NK-92 treated with Interleukin-12 subunit alpha and Interleukin-12 subunit beta, amount 100 ng/mL, for 24 hours (cell line): Measurements from ENCODE around the gene SLC5A10.

Experiments used
- DNase-seq: peaks from one replicate; lab custom pipeline; 2025; lab: John Stamatoyannopoulos, UW

Gene SLC5A10

GRCh38 chr17:18964550-18964949, 12.6 kb downstream of the SLC5A10 start:
- DNase-seq = no peak

DNA sequence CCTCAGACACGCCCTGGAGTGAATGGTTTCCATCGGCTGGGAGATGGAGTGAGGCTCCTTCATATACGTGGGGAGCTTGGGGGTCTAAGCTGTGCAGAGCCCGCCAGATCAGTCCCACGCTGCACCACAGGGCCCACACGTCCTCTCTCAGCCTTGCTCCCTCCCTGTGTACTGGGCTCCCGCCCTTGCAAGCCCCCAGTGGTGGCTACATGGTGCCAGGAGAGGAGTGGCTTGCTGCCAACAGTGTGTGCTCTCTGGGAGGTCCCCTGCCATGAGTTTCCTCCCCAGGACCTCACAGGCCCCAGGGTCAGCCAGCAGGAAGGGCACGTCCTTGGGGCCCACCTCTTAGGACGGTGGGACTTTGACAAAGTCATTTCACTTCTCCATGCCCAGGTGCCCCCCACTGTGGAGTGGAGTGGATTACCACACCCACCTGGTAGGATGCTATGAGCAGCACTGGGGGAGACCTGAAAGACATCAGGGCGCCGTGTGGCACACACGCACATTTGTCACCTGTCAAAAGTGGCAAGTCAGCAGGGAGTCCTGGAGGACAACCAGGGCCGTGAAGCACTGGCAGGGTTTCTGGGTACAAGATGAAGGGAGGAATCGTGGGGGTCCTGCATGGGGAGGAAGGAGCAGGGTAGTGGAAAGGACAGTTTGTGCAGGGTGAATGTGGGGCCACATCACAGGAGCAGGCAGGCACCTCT, 13.7 kb downstream of the SLC5A10 start:
- no peak for DNase-seq

- no peak for DNase-seq
Observed at GRCh38 chr17:18966831-18967624, 15.1 kb downstream of the SLC5A10 start.

DNA sequence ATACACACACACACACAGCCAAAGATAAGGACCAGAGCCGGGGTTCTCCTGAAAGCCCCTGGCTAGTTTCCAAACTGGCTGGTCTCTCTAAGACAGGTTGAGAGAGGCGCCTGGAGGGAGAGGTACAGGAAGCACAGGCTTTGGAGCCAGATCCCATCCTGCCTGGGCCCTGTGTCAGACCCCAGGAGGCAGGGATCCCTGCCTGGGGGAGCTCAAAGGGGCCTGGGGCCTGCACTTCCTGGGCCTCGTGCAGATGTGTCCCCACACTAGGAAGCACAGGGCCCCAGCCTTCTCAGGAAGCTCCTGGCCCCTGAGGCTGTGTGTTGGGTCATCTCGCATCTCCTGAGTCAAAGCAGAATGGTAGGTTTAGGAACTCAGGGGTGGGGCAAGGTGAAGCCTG, 16.0 kb downstream of the SLC5A10 start:
- DNase-seq = no peak

DNA sequence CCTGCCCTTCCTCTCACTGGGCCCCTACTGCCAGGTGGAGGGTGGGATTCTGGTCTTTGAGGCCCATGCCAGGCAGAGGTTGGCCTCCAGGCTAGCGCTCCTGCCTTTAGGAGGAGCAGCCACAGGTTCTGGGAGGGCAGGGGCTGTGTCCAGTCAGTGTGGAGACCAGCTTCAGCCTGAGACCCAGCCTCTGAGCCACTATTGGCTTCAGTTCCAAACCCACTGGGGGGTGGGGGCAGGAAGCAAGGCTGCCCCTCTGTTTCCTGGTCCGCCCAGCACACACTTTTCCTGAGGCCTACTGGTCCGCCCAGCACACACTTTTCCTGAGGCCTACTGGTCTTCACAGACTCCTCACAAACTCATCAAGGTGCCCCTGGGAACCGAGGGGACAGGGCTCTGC, 16.4 kb downstream of the SLC5A10 start:
- no peak for DNase-seq

DNA sequence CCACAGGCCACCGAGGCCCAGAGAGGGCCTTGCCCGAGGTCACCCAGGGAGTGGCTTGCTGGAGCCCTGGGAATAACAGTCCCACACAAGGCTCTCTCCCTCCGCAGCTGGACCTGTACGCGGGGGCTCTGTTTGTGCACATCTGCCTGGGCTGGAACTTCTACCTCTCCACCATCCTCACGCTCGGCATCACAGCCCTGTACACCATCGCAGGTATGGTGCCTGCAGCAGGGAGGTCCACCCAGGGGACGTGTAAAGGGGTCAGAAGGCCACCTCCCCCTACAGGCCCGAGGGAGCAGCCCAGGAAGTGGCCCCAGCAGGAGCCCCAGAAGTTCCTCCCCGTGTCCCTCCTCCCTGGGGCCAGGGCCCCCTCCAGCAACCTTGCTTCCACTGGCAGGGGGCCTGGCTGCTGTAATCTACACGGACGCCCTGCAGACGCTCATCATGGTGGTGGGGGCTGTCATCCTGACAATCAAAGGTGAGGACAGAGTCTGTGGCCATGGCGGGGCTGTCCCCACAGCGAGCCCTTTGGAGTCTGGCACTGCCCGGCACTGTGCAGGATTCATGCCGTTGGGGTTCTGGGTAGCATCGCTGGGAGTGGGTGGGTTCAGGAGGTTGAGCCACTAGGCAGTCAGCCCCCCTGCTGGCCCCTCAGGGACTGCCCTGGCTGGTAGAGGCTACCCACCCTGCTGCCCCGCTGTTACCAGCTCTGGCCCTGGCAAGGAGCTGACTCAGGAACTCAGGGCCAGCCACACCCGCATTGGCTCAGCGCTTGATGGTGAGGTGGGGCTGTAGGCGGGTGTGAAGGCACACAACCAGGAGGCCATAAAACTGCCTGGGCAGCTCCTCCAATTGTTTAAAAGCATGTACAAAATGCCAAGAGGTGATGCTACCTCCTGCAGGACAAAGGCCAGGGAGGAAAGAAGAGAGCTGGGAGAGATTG, 17.3 kb downstream of the SLC5A10 start:
- DNase-seq = no peak

GRCh38 chr17:18970582-18971480, 18.9 kb downstream of the SLC5A10 start:
- DNase-seq = no peak

- no peak for DNase-seq
Observed at GRCh38 chr17:18971801-18972200, 19.8 kb downstream of the SLC5A10 start.

GRCh38 chr17:18974407-18975149, 22.6 kb downstream of the SLC5A10 start:
- no peak for DNase-seq

GRCh38 chr17:18975597-18975996, 23.6 kb downstream of the SLC5A10 start:
- DNase-seq = no peak

DNA sequence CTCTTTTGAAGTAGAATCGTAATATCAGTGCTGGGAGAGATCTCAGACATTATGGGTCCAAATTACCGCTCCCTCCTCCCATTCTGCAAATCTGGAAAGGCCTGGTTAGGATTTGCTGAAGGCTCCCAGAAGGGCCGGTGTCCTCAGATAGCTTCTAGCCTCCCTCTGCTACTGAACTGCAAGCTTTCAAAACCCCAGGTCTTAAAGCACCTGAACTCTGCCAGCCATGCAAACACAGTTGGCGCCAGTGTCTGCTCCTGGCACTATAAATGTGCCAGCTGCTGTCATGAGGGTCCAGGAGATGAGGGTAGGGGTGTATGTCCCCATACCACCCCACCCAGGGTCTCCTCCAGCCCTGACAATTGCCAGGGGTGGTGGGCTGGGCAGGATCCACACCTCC, 24.2 kb downstream of the SLC5A10 start:
- no peak for DNase-seq

GRCh38 chr17:18977021-18977420, 25.1 kb downstream of the SLC5A10 start:
- DNase-seq = no peak

DNA sequence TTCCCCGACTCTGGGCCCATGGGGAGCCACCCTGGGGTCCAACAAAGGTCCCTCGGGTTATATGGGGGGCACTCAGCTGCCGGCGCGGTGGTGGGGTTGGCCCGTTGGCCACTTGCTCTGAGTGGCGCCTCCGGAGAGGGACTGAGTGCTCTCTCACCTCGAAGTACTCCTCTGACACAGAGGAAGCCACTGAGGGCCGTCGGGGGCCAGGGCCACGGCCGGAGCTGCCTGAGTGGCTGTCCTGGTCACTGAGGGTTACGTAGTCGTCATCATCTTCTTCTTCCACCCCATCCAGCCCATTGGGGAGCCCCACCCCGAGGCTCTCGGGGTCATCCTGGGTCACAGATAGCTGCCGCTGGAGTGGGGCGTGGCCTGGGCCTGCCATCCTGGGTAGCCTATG, 25.7 kb downstream of the SLC5A10 start:
- DNase-seq = no peak

GRCh38 chr17:18978050-18978449, 26.1 kb downstream of the SLC5A10 start:
- no peak for DNase-seq

DNA sequence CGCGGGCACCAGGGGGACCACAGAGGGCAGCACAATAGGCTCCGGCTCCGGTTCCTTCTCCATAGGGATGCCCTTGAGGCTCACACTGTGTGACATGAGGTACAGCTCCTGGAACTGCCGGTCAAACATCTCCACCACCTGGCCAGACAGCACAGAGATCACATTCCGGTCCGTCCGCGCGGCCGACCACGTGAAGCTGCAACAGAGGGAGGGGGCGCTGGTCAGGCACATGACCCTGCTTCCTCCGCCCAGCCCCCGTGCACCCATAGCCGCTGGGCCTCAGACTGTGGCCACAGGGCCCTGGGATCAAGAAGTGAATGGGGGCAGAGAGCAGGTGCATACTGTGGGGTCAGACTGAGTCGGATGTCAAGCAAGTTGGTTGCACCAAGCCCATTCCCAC, 26.7 kb downstream of the SLC5A10 start:
- no peak for DNase-seq

DNA sequence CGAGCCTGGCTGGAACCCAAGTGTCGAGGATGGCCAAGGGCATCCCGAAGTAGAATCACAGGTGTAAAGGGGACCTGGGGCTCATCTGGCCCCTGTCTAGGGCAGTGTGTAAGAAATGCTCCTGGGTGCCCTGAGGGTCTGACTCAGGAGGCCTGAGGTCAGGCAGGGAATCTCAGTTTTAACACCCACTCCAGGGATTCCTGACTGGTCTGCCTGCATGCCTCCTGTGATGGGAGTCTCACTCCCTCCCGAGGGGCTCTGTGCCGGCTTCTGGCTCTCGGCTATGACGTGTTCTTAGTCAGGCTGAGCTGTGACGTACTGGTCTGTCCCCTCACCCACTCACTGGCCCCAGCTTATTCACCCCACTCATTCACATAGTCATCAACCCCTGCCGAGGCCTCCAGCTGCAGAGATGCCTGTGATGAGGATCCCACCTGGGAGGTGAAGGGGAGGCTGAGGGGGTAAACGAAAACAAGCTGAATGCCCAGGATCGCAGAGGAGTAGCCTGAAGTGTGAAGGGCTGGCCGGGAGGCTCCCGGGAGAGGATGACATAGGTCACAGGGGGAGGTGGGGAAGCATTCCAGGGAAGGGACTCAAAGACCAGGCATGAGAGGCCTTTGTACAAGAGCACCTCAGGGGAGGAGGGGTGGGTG, 28.8 kb downstream of the SLC5A10 start:
- DNase-seq = no peak

DNA sequence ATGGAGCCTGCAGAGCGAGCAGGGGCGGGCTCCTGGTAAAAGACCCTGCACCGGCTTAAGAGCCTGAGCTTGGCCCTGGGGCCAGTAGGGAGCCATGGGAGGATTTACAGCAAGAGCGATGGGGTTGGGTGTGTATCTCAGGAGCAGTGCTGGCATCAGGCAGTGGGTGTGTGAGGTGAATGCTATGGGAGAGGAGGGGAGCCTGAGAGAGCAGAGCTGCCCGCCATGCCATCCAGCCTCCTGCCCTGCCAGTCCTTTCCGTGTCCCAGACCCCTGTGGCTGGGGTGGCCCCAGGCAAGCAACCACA, 29.3 kb downstream of the SLC5A10 start:
- DNase-seq = no peak

GRCh38 chr17:18981642-18982424, 29.9 kb downstream of the SLC5A10 start:
- no peak for DNase-seq

DNA sequence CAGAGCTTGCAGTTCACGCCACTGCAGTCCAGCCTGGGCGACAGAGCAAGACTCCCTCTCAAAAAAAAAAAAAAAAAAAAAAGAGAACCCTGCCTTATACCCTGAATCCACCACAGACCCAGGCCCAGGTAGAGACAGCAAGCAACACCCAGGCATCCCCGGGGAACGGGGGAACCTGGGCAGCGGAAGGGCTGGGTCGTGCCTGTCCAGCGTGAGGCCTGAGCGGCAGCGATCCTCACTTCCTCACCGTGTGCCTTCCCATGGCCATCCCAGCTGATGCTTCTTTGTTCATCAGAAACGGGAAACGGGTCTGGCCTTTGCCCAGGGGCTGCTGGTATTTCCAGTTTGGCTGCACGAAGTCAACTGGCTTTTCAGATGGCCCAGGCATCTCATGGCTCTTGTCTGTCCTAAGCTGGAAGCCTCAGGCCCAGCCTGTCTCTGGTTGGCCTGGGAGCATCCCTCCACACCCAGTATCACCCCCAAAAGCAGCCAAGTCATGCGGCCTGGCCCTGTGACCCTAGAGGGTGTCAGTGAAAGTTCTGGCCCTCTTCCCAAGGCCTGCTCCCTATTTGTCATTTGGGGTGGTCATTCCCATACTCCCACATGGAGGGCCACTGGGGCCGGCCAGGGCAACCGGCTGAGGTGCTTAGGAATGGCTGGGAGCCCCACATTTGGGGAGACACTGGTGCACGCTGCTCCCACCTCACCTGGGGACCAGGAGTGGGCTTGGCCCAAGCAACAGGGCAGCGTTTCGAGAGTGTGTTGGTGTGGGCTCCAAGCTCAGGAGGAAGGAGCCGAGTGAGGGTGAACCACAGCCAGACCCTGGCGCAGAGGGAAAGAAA, 32.5 kb downstream of the SLC5A10 start:
- no peak for DNase-seq
